NOMO-1 treated with dmso at 0.1 percent for 144 hours (cell line): ENCODE results near the gene UPP1.
A peak's percentile ranks its signal among the peaks of the same experiment; 100 is the strongest.
"Not testable (repeated sequence)": the region's sequence is repeated elsewhere in the genome, so short reads cannot be mapped to it uniquely, and the experiment has no call there.

Experiments
- DNase-seq: peaks from one replicate; lab custom pipeline; 2025; ENCODE audit not compliant: unreplicated experiment; lab: John Stamatoyannopoulos, UW

UPP1 gene

GRCh38 chr7:48110868-48111267 lies 21.8 kb downstream of the UPP1 start:
- no peak for DNase-seq

GRCh38 chr7:48111596-48111995 lies 22.5 kb downstream of the UPP1 start:
- no peak for DNase-seq

GRCh38 chr7:48112401-48113165 lies 23.5 kb downstream of the UPP1 start:
- DNase-seq, result no peak

- DNase-seq, result no peak
These were observed 24.2 kb downstream of the UPP1 start for GRCh38 chr7:48113275-48113674.

GRCh38 chr7:48114115-48114514 lies 25.1 kb downstream of the UPP1 start:
- no peak for DNase-seq

GRCh38 chr7:48114589-48114988 lies 25.5 kb downstream of the UPP1 start:
- no peak for DNase-seq

GRCh38 chr7:48116043-48116442 lies 27.0 kb downstream of the UPP1 start:
- no peak for DNase-seq

GRCh38 chr7:48118041-48118440 lies 29.0 kb downstream of the UPP1 start:
- DNase-seq, result no peak

- not testable (repeated sequence) for DNase-seq
These were observed 31.5 kb downstream of the UPP1 start for GRCh38 chr7:48120536-48120935.

GRCh38 chr7:48126037-48126436 lies 37.0 kb downstream of the UPP1 start:
- DNase-seq, result no peak

- no peak for DNase-seq
These were observed 41.6 kb downstream of the UPP1 start for GRCh38 chr7:48130658-48131108.

GRCh38 chr7:48132792-48133191 lies 43.7 kb downstream of the UPP1 start:
- DNase-seq, result no peak

GRCh38 chr7:48139459-48139858 lies 50.4 kb downstream of the UPP1 start:
- peak; percentile 13 for DNase-seq

- no peak for DNase-seq
These were observed 51.1 kb downstream of the UPP1 start for GRCh38 chr7:48140001-48140681.

- DNase-seq, result no peak
These were observed 52.5 kb downstream of the UPP1 start for GRCh38 chr7:48141521-48141920.

- DNase-seq, result no peak
These were observed 55.3 kb downstream of the UPP1 start for GRCh38 chr7:48144291-48144768.

- DNase-seq, result no peak
These were observed 58.1 kb downstream of the UPP1 start for GRCh38 chr7:48147078-48147591.

GRCh38 chr7:48147690-48148089 lies 58.6 kb downstream of the UPP1 start:
- not testable (repeated sequence) for DNase-seq

GRCh38 chr7:48148311-48148710 lies 59.2 kb downstream of the UPP1 start:
- DNase-seq, result no peak

GRCh38 chr7:48149058-48149457 lies 60.0 kb downstream of the UPP1 start:
- DNase-seq, result no peak

- DNase-seq, result no peak
These were observed 61.0 kb downstream of the UPP1 start for GRCh38 chr7:48150086-48150485.

- no peak for DNase-seq
These were observed 65.8 kb downstream of the UPP1 start for GRCh38 chr7:48154792-48155413.
